ENCODE results near the gene MGMT. TPM values are rescaled to one million over a fixed set of nuclear protein-coding genes. Genes with fewer than 3 reads are reported as not detected.

Gene MGMT
- polyA plus RNA-seq, 3 donors: 9.5 to 23.5 (median 17.5) TPM

DNA sequence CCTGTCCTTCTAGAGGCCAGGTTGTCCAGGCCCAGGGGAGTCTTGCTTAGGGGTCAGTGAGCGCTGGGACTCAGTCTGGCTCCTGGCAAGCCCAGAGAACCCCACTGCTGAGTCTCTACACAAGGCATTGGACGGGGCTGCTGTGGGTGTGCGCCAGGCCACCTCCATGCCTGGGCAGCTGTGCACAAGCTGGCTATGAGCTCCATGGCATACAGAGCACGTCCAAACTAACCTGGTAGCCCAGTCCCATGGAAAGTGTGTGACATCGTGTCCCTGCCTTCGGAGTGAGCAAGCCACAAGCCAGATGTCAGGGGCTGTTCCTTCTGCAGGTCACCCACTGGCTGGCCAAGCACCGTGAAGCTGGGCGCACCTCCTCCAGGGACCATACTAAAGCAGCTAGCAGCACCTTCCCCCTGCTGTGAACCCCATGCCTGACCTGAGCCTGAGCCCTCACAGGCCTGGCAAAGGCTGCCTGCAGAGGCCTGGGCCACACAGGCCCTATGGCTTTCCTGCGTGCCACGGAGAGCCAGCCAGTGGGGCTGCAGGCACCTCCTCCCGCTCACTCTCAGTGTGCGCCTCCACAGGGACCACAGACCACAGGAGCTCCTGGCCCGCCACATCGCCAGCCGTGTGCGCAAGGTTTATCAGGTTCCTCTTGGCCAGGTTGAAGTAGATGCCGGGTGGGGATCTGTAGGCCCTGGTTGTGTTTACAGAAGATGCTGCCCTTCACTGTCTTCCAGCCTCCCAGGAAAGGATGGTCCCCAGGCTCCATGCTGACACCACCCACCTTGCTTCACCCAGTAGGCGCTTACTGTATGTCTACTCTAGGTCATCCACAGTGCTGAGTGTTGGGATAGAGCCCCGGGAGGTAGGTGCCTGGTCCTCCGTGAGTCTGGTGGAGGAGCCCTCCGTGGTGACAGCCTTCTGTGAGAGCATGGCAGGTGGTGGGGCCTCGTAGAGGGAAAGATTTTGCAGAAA, 277.4 kb downstream of the MGMT start:
- peaks cover 8 to 37% (median 24%) of the 10 kb centered on the region in 7 donors for H3K9me3 Mint-ChIP-seq
- no peaks in the 10 kb centered on the region for H4K20me1 ChIP-seq (ENCODE audit: insufficient read depth, low read length)
- 97% methylated on average over 19 of the region's 22 CpGs for WGBS (ENCODE audit: insufficient coverage)
- H3K4me1 Mint-ChIP-seq: peaks cover 3% of the 10 kb centered on the region
- H3K27me3 ChIP-seq (ENCODE audit: control insufficient read depth in 2 of 2, insufficient read depth in 2 of 2, low read length in 2 of 2): no peaks in the 10 kb centered on the region
- H3K4me1 ChIP-seq (ENCODE audit: control insufficient read depth in 1 of 2, insufficient read depth in 2 of 2, low read length in 2 of 2): peaks cover 0 to under 1% of the 10 kb centered on the region in 2 donors
- H3K36me3 ChIP-seq (replicated peaks in 1 of 2; ENCODE audit: control insufficient read depth in 1 of 2, insufficient read depth in 2 of 2, low read length in 2 of 2): no peaks in the 10 kb centered on the region
- no peak overlapping the region for H3K4me3 Mint-ChIP-seq
- no peak overlapping the region for H3K4me2 ChIP-seq (replicated peaks; ENCODE audit: extremely low read depth, low read length, poor library complexity, severe bottlenecking)
- H3K27ac ChIP-seq (ENCODE audit: low read depth in 1 of 2, low read length in 2 of 2): no peak overlapping the region
- no peak overlapping the region for H2AFZ ChIP-seq (ENCODE audit: insufficient read depth, low read depth, low read length, poor library complexity, severe bottlenecking)
- TF ChIP-seq, protein P1, sequence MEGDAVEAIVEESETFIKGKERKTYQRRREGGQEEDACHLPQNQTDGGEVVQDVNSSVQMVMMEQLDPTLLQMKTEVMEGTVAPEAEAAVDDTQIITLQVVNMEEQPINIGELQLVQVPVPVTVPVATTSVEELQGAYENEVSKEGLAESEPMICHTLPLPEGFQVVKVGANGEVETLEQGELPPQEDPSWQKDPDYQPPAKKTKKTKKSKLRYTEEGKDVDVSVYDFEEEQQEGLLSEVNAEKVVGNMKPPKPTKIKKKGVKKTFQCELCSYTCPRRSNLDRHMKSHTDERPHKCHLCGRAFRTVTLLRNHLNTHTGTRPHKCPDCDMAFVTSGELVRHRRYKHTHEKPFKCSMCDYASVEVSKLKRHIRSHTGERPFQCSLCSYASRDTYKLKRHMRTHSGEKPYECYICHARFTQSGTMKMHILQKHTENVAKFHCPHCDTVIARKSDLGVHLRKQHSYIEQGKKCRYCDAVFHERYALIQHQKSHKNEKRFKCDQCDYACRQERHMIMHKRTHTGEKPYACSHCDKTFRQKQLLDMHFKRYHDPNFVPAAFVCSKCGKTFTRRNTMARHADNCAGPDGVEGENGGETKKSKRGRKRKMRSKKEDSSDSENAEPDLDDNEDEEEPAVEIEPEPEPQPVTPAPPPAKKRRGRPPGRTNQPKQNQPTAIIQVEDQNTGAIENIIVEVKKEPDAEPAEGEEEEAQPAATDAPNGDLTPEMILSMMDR (IDR thresholded peaks at IDR 0.05): no peak
- H3K4me3 ChIP-seq (replicated peaks in 1 of 3; ENCODE audit: low read depth in 2 of 3, low read length in 3 of 3): no peak overlapping the region
- peaks cover 18 to 42% of the 10 kb centered on the region in 2 donors for H3K9me3 ChIP-seq (replicated peaks in 1 of 2; ENCODE audit: control insufficient read depth in 1 of 2, insufficient read depth in 1 of 2, low read length in 2 of 2)
- H3K36me3 Mint-ChIP-seq: no peaks in the 10 kb centered on the region
- DNase-seq: no peak
- H3K27ac Mint-ChIP-seq: peak overlapping the region in 1 of 7 donors; percentile 64
- no peaks in the 10 kb centered on the region for H3K79me2 ChIP-seq (ENCODE audit: insufficient read depth, low read length)
- no peak overlapping the region for H3K9ac ChIP-seq (ENCODE audit: insufficient read depth, low read length, poor library complexity, severe bottlenecking)
- intact Hi-C loops (cut with micrococcal nuclease): no loop called here
- peaks cover 0 to 5% (median 2%) of the 10 kb centered on the region in 3 donors for H3K27me3 Mint-ChIP-seq (ENCODE audit: low read depth in 3 of 3)

DNA sequence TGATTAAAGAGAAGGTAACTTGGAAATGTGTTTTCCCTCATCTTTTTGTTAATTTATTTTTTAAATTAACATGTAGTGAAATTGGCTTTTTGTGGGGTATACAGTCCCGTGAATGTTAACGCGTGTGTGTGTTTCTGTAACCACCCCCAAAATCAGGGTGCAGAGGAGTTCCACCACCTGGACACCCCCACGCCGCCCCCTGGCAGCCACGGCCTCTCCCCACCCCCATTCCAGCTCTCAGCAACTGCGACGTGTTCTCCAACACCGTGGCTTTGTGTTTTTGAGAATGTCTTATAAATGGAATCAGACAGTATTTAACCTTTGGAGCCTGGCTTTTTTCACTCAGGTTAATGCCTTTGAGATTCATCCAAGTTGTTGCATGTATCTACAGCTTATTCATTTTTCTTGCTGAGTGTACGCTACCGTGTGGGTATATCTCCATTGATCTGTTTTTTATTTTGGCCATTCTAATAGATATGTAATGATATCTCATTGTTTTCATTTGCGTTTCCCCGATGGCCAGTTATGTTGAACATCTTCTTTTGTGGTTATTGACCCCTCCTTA, 278.2 kb downstream of the MGMT start:
- no peak overlapping the region for H3K4me3 ChIP-seq (replicated peaks in 1 of 3; ENCODE audit: low read depth in 2 of 3, low read length in 3 of 3)
- no peak overlapping the region for H3K27ac ChIP-seq (ENCODE audit: low read depth in 1 of 2, low read length in 2 of 2)
- no peaks in the 10 kb centered on the region for H3K4me1 Mint-ChIP-seq
- no peaks in the 10 kb centered on the region for H3K4me1 ChIP-seq (ENCODE audit: control insufficient read depth in 1 of 2, insufficient read depth in 2 of 2, low read length in 2 of 2)
- no peak overlapping the region for H3K4me2 ChIP-seq (replicated peaks; ENCODE audit: extremely low read depth, low read length, poor library complexity, severe bottlenecking)
- H4K20me1 ChIP-seq (ENCODE audit: insufficient read depth, low read length): no peaks in the 10 kb centered on the region
- H3K27me3 Mint-ChIP-seq (ENCODE audit: low read depth in 3 of 3): peaks cover 0 to 2% (median 2%) of the 10 kb centered on the region in 3 donors
- H3K36me3 Mint-ChIP-seq: no peaks in the 10 kb centered on the region
- H3K9me3 Mint-ChIP-seq: peaks cover 8 to 36% (median 25%) of the 10 kb centered on the region in 7 donors
- no peaks in the 10 kb centered on the region for H3K79me2 ChIP-seq (ENCODE audit: insufficient read depth, low read length)
- no peaks in the 10 kb centered on the region for H3K36me3 ChIP-seq (replicated peaks in 1 of 2; ENCODE audit: control insufficient read depth in 1 of 2, insufficient read depth in 2 of 2, low read length in 2 of 2)
- peaks cover 18 to 42% of the 10 kb centered on the region in 2 donors for H3K9me3 ChIP-seq (replicated peaks in 1 of 2; ENCODE audit: control insufficient read depth in 1 of 2, insufficient read depth in 1 of 2, low read length in 2 of 2)
- no peak overlapping the region for H2AFZ ChIP-seq (ENCODE audit: insufficient read depth, low read depth, low read length, poor library complexity, severe bottlenecking)
- no peak overlapping the region for H3K4me3 Mint-ChIP-seq
- intact Hi-C loops (cut with micrococcal nuclease): no loop called here
- DNase-seq: no peak
- TF ChIP-seq, protein P1 (IDR thresholded peaks at IDR 0.05): no peak
- H3K27me3 ChIP-seq (ENCODE audit: control insufficient read depth in 2 of 2, insufficient read depth in 2 of 2, low read length in 2 of 2): no peaks in the 10 kb centered on the region
- no CpG with 5 or more reads among the region's 13 CpGs for WGBS (ENCODE audit: insufficient coverage)
- no peak overlapping the region for H3K27ac Mint-ChIP-seq
- H3K9ac ChIP-seq (ENCODE audit: insufficient read depth, low read length, poor library complexity, severe bottlenecking): no peak overlapping the region

Data from CD14-positive monocyte (primary cell).